ENCODE data around the gene NFE2.

NFE2 gene

GRCh38 chr12:54249489-54249888, 51.3 kb downstream of the NFE2 start:
- TF ChIP-seq CTCF (IDR thresholded peaks at IDR 0.05; ENCODE audit: borderline replicate concordance, control extremely low read depth, extremely low read depth, insufficient read depth, missing control alignments), result no peak
- in situ Hi-C loops (cut with MboI; ENCODE audit: low sequenced_read_pairs, unreplicated experiment), result no loop called here
- no peak for DNase-seq (ENCODE audit: low spot score)

- in situ Hi-C loops (cut with MboI; ENCODE audit: low sequenced_read_pairs, unreplicated experiment), result no loop called here
- DNase-seq (ENCODE audit: low spot score), result no peak
- no peak for TF ChIP-seq CTCF (IDR thresholded peaks at IDR 0.05; ENCODE audit: borderline replicate concordance, control extremely low read depth, extremely low read depth, insufficient read depth, missing control alignments)
Observed at GRCh38 chr12:54246011-54246641, 54.7 kb downstream of the NFE2 start.

All from GM13976 (cell line).